Uterus (tissue), 4 donors: Measurements from ENCODE around the gene FOXP4. TPM values are rescaled to one million over a fixed set of nuclear protein-coding genes. Genes with fewer than 3 reads are reported as not detected.
A peak's percentile ranks its signal among the peaks of the same experiment; 100 is the strongest.

ENCODE experiments used
- DNase-seq, 2 donors: peaks; one replicate each; pipeline ENCODE4 v3.0.0-alpha.2; 2019 to 2020
- H3K27ac ChIP-seq, 2 donors: fragments of 200-600 bp; sonication (generic); 1 replicate in 1 of 2; 2 replicates in 1 of 2; pipeline ENCODE4 v1.5.1; 2016 to 2018
- H3K27me3 ChIP-seq, 2 donors: fragments of 200-600 bp; sonication (generic); one replicate each; pipeline ENCODE4 v1.5.1; 2018 to 2019; ENCODE audit warnings: control low read depth in 1 of 2
- H3K36me3 ChIP-seq, 2 donors: fragments of 200-600 bp; sonication (generic); one replicate each; pipeline ENCODE4 v1.5.1; 2019; ENCODE audit warnings: control low read depth in 1 of 2
- H3K4me1 ChIP-seq, 2 donors: fragments of 200-600 bp; sonication (generic); one replicate each; pipeline ENCODE4 v1.5.1; 2018 to 2019; ENCODE audit warnings: control low read depth in 1 of 2
- H3K4me3 ChIP-seq, 2 donors: fragments of 200-600 bp; sonication (generic); 1 replicate in 1 of 2; 2 replicates in 1 of 2; pipeline ENCODE4 v1.5.1; 2018 to 2019; ENCODE audit warnings: mild to moderate bottlenecking in 1 of 2
- H3K9me3 ChIP-seq, 2 donors: fragments of 200-600 bp; sonication (generic); one replicate each; pipeline ENCODE4 v1.5.1; 2019; ENCODE audit warnings: control low read depth in 1 of 2
- POLR2A ChIP-seq, 2 donors: fragments of 450-650 bp; IDR thresholded peaks; one replicate each; pipeline ENCODE4 v1.6.1; 2016; ENCODE audit warnings: antibody characterized with exemption in 2 of 2, mild to moderate bottlenecking in 1 of 2, moderate library complexity in 1 of 2
- intact Hi-C: fragments of 100-400 bp; cut with DNase I; formaldehyde crosslinking; loops from one replicate; pipeline ENCODE4 v1.15.1; 2023; ENCODE audit warnings: low total_unique reads
- total RNA-seq, 4 donors: library from RNA; depleted of rRNA in 3 of 4; stranded (reverse); fragments of >200 nt in 3 of 4; gene quantifications; one replicate each; pipeline versions ENCODE4 v1.1.0 to v1.2.4, GENCODE V29; 2014 to 2023
- TF ChIP-seq, protein P1 (sequence below), 4 experiments: fragments of 200-600 bp in 2 of 4; fragments of 450-650 bp in 2 of 4; sonication (generic) in 2 of 4; IDR thresholded peaks; one replicate each; pipeline ENCODE4 v1.5.1; 2016 to 2019; ENCODE audit warnings: antibody characterized with exemption in 4 of 4, mild to moderate bottlenecking in 2 of 4, moderate library complexity in 1 of 4
- donor health status: DM: yes; HTN: yes; CAD: no.

Gene FOXP4
- total RNA-seq, 4 donors from 2014 or later, result 3.8 to 50.1 (median 9.4) TPM

DNA sequence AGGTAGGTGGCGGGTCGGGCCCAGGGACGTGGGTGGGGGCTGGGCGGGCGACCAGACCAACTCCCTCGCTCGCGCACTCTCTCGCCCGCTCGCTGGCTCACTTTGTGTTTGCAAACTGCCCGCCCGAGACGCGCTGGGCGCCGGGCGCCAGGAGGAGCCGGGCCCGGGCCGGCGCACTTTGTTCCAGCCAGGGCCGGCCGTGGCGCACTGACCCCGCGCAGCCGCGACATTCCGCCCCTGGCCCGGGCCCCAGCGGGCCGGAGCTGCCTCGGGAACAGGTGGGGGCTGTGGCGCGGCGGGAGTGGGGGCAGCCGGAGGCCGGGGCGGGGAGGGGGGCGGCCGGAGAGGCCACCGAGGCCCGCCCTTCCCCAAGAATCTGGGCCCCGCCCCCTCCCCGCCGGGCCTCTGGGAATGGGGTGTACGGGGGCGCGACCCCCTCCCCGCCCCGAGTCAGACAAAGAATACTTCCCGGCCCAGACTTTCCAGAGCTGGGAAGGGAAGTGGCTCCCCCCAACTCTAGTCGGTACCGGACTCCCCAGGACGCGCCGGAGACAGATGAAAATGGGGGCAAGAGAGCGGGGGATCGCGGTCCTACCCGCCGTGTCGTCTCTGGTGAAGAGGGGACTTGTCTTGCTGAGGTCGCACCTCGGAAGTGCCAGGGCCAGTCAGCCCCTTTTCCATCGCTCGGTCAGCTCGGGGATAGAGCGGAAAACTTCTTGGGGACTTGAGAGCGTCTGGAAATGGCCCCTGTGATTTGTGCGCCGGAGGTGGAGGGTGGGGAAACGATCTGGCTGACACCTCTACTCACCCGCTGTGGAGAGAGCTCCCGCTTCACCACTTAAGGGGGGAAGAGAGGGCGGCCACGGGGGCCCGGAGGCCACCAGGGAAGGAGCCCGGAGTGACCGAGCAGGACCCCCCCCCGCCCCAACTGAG is 951 bp downstream of the FOXP4 start:
- Histone ChIP-seq H3K36me3 (no peaks in the 10 kb centered on the region), H3K27me3 (no peaks in the 10 kb centered on the region), H3K27ac (peak overlapping the region; percentile 85 to 90), H3K4me1 (peaks cover 3 to 17% of the 10 kb centered on the region in 2 donors), H3K9me3 (no peaks in the 10 kb centered on the region), H3K4me3 (peak overlapping the region; percentile 72 to 94)
- DNase-seq, result peak in 1 of 2 donors; percentile 41
- TF ChIP-seq POLR2A (IDR thresholded peaks at IDR 0.05), result no peak
- TF ChIP-seq, protein P1, sequence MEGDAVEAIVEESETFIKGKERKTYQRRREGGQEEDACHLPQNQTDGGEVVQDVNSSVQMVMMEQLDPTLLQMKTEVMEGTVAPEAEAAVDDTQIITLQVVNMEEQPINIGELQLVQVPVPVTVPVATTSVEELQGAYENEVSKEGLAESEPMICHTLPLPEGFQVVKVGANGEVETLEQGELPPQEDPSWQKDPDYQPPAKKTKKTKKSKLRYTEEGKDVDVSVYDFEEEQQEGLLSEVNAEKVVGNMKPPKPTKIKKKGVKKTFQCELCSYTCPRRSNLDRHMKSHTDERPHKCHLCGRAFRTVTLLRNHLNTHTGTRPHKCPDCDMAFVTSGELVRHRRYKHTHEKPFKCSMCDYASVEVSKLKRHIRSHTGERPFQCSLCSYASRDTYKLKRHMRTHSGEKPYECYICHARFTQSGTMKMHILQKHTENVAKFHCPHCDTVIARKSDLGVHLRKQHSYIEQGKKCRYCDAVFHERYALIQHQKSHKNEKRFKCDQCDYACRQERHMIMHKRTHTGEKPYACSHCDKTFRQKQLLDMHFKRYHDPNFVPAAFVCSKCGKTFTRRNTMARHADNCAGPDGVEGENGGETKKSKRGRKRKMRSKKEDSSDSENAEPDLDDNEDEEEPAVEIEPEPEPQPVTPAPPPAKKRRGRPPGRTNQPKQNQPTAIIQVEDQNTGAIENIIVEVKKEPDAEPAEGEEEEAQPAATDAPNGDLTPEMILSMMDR (IDR thresholded peaks at IDR 0.05), result no peak
- intact Hi-C loops, result loop anchor here (5.0 kb wide), 1 partner anchor 40 kb away; no protein-coding TSS in a partner anchor

DNA sequence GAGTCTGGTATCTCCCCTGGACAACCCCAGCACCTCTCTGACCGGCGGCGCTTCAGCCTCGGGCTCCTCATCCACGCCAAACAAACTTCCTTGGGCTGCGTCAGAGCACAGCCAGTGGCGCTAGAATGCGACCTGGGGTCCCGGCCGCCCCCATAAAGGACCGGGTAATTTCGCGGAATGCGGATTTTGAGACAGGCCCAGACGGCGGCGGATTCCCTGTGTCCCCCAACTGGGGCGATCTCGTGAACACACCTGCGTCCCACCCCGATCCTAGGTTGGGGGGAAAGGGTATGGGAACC is 1.6 kb downstream of the FOXP4 start:
- DNase-seq, result no peak
- H3K27ac ChIP-seq, result peak overlapping the region; percentile 85 to 90
- peak overlapping the region; percentile 72 to 94 for H3K4me3 ChIP-seq
- H3K27me3 ChIP-seq, result no peaks in the 10 kb centered on the region
- no peaks in the 10 kb centered on the region for H3K9me3 ChIP-seq
- H3K4me1 ChIP-seq, result peaks cover 3 to 17% of the 10 kb centered on the region in 2 donors
- intact Hi-C loops, result loop anchor here (5.0 kb wide), 1 partner anchor 40 kb away; no protein-coding TSS in a partner anchor
- TF ChIP-seq POLR2A (IDR thresholded peaks at IDR 0.05), result no peak
- TF ChIP-seq, protein P1 (IDR thresholded peaks at IDR 0.05), result no peak
- H3K36me3 ChIP-seq, result no peaks in the 10 kb centered on the region

DNA sequence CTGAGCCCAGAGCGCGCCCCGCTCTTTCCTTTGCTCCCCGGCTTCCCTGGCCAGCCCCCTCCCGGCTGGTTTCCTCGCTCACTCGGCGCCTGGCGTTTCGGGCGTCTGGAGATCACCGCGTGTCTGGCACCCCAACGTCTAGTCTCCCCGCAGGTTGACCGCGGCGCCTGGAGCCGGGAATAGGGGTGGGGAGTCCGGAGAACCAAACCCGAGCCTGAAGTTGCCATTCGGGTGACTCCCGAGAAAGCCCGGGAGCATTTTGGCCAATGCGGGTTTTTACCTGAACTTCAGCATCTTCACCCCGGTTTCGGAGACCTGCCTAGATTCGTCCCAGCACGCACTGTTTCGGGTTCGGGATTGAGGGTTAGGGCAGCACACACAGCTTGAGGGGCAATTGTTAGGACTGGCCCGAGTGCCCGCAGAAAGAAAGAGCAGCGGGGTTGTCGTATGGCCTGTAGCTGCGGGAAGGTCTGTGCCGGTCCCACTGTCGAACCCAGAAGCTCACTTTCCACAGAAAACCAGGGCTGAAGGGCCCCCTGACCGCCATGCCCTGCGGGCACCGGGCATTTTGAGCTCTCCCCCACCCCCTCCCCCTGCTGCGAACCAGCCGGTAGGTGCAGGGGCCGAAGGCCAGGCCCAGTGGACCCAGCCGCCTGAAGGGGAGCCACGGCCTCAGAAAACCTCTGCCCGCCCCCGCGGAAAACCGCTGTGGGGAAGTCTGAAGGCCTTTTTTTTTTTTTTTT is 2.1 kb downstream of the FOXP4 start:
- H3K27me3 ChIP-seq, result no peaks in the 10 kb centered on the region
- DNase-seq, result no peak
- H3K4me3 ChIP-seq, result peak overlapping the region; percentile 72 to 94
- TF ChIP-seq POLR2A (IDR thresholded peaks at IDR 0.05), result no peak
- TF ChIP-seq, protein P1 (IDR thresholded peaks at IDR 0.05), result no peak
- H3K9me3 ChIP-seq, result no peaks in the 10 kb centered on the region
- H3K4me1 ChIP-seq, result peaks cover 3 to 18% of the 10 kb centered on the region in 2 donors
- intact Hi-C loops, result loop anchor here (5.0 kb wide), 1 partner anchor 41 kb away; no protein-coding TSS in a partner anchor
- no peaks in the 10 kb centered on the region for H3K36me3 ChIP-seq
- peak overlapping the region; percentile 85 to 90 for H3K27ac ChIP-seq

DNA sequence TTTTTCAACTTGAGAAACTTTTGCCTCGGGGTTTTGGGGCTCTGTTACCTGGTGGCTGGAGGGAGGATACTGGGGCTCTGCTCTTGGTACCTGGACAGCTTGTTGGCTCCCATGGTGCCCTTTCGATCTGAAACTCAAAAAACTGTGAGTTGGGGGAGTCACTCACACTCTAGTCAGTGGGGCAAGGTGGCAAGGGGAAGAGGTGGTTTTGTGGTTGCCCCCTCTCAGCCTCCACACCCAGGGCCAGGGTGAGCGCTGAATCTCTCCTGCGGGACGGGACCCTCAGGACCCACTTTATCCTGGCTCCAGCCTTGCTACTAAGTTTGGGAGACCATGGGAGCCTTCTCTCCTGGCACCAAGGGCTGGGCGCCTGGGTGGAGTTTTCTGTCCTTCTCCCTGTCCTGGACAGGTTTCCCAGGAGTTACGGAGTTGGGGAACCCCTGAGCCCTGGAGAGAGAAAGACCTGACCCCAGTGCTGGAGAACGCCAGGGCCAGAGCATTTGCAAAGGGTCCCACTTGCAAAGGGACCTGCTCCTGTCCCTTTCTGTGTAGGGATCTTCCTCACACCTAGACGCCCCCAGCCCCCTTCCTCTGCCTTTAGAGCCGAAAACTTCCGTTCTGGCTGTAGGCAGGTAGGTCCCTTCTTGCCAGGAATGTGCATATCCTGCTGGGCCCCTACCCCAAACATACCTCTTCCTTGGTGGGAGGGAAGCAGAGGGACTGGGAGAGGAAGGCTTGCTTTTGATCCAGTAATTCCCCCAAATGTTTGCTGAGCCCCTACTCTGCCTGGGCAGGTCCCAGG is 2.9 kb downstream of the FOXP4 start:
- Histone ChIP-seq H3K27ac (peak overlapping the region; percentile 85 to 90), H3K4me1 (peaks cover 3 to 21% of the 10 kb centered on the region in 2 donors), H3K9me3 (no peaks in the 10 kb centered on the region), H3K27me3 (no peaks in the 10 kb centered on the region), H3K36me3 (no peaks in the 10 kb centered on the region), H3K4me3 (peak overlapping the region in 1 of 2 donors; percentile 94)
- intact Hi-C loops, result loop anchor here (5.0 kb wide), 1 partner anchor 42 kb away; no protein-coding TSS in a partner anchor
- DNase-seq, result no peak
- TF ChIP-seq POLR2A (IDR thresholded peaks at IDR 0.05), result no peak
- TF ChIP-seq, protein P1 (IDR thresholded peaks at IDR 0.05), result no peak
